ENCODE measurements around the gene REXO5.

The REXO5 gene

GRCh38 chr16:20853143-20853542 is 46.8 kb downstream of the REXO5 start:
- Histone ChIP-seq H3K4me3 (ENCODE audit: low read length) (no peak overlapping the region), H3K4me1 (ENCODE audit: low read length) (no peaks in the 10 kb centered on the region), H3K27ac (ENCODE audit: low read length) (no peak overlapping the region), H3K27me3 (replicated peaks; ENCODE audit: insufficient read depth, low read length) (no peaks in the 10 kb centered on the region), H3K79me2 (ENCODE audit: low read length) (no peaks in the 10 kb centered on the region), H2AFZ (ENCODE audit: low read length) (no peak overlapping the region), H3K9me3 (replicated peaks; ENCODE audit: insufficient read depth, low read length) (no peaks in the 10 kb centered on the region), H3K4me2 (ENCODE audit: low read depth, low read length) (no peak overlapping the region), H3F3A (ENCODE audit: insufficient read depth, low read length) (no peaks in the 10 kb centered on the region), H3K9me2 (replicated peaks; ENCODE audit: insufficient read depth, low read length) (no peaks in the 10 kb centered on the region), H4K20me1 (ENCODE audit: insufficient read depth, low read length) (no peaks in the 10 kb centered on the region), H3K9ac (ENCODE audit: low read length) (no peak overlapping the region), H3K36me3 (replicated peaks; ENCODE audit: insufficient read depth, low read length) (no peaks in the 10 kb centered on the region)
- DNase-seq = no peak
- TF ChIP-seq EZH2phosphoT487 (IDR thresholded peaks at IDR 0.05; ENCODE audit: low read length) (no peak), CTCF (IDR thresholded peaks at IDR 0.05; ENCODE audit: low read length) (no peak), EZH2 (optimal IDR thresholded peaks at IDR 0.05; ENCODE audit: low read depth, low read length) (no peak)

GRCh38 chr16:20853981-20854620 is 47.8 kb downstream of the REXO5 start:
- H3K9me2 ChIP-seq (replicated peaks; ENCODE audit: insufficient read depth, low read length) = no peaks in the 10 kb centered on the region
- H3K4me3 ChIP-seq (ENCODE audit: low read length) = no peak overlapping the region
- no peaks in the 10 kb centered on the region for H3K36me3 ChIP-seq (replicated peaks; ENCODE audit: insufficient read depth, low read length)
- TF ChIP-seq CTCF (IDR thresholded peaks at IDR 0.05; ENCODE audit: low read length) (no peak), EZH2phosphoT487 (IDR thresholded peaks at IDR 0.05; ENCODE audit: low read length) (no peak), EZH2 (optimal IDR thresholded peaks at IDR 0.05; ENCODE audit: low read depth, low read length) (no peak)
- H2AFZ ChIP-seq (ENCODE audit: low read length) = no peak overlapping the region
- no peaks in the 10 kb centered on the region for H4K20me1 ChIP-seq (ENCODE audit: insufficient read depth, low read length)
- no peak overlapping the region for H3K9ac ChIP-seq (ENCODE audit: low read length)
- no peak overlapping the region for H3K4me2 ChIP-seq (ENCODE audit: low read depth, low read length)
- DNase-seq = no peak
- no peaks in the 10 kb centered on the region for H3K9me3 ChIP-seq (replicated peaks; ENCODE audit: insufficient read depth, low read length)
- H3K4me1 ChIP-seq (ENCODE audit: low read length) = no peaks in the 10 kb centered on the region
- no peak overlapping the region for H3K27ac ChIP-seq (ENCODE audit: low read length)
- H3K27me3 ChIP-seq (replicated peaks; ENCODE audit: insufficient read depth, low read length) = no peaks in the 10 kb centered on the region
- no peaks in the 10 kb centered on the region for H3K79me2 ChIP-seq (ENCODE audit: low read length)
- no peaks in the 10 kb centered on the region for H3F3A ChIP-seq (ENCODE audit: insufficient read depth, low read length)

- H3K27me3 ChIP-seq (replicated peaks; ENCODE audit: insufficient read depth, low read length) = no peaks in the 10 kb centered on the region
- no peaks in the 10 kb centered on the region for H3K36me3 ChIP-seq (replicated peaks; ENCODE audit: insufficient read depth, low read length)
- no peak overlapping the region for H3K27ac ChIP-seq (ENCODE audit: low read length)
- H3K4me2 ChIP-seq (ENCODE audit: low read depth, low read length) = no peak overlapping the region
- no peaks in the 10 kb centered on the region for H3K9me3 ChIP-seq (replicated peaks; ENCODE audit: insufficient read depth, low read length)
- no peaks in the 10 kb centered on the region for H3K9me2 ChIP-seq (replicated peaks; ENCODE audit: insufficient read depth, low read length)
- no peaks in the 10 kb centered on the region for H3K79me2 ChIP-seq (ENCODE audit: low read length)
- TF ChIP-seq EZH2 (optimal IDR thresholded peaks at IDR 0.05; ENCODE audit: low read depth, low read length) (no peak), EZH2phosphoT487 (IDR thresholded peaks at IDR 0.05; ENCODE audit: low read length) (no peak), CTCF (IDR thresholded peaks at IDR 0.05; ENCODE audit: low read length) (no peak)
- no peak overlapping the region for H3K9ac ChIP-seq (ENCODE audit: low read length)
- DNase-seq = no peak
- H4K20me1 ChIP-seq (ENCODE audit: insufficient read depth, low read length) = no peaks in the 10 kb centered on the region
- no peak overlapping the region for H2AFZ ChIP-seq (ENCODE audit: low read length)
- no peak overlapping the region for H3K4me3 ChIP-seq (ENCODE audit: low read length)
- H3K4me1 ChIP-seq (ENCODE audit: low read length) = no peaks in the 10 kb centered on the region
- no peaks in the 10 kb centered on the region for H3F3A ChIP-seq (ENCODE audit: insufficient read depth, low read length)
These were observed 48.6 kb downstream of the REXO5 start for GRCh38 chr16:20854963-20855362.

Data from MM.1S (cell line).